Neural cell (in vitro differentiated cells): ENCODE data around the gene PLD1. TPM values are rescaled to one million over a fixed set of nuclear protein-coding genes. Genes with fewer than 3 reads are reported as not detected.

Experiments
- H2AFZ ChIP-seq: fragments of 200-600, 300-800 bp; sonication (generic), shearing (Covaris generic); 2 replicates; pipeline ENCODE4 v1.6.0; 2014; ENCODE audit warnings: low read depth, mild to moderate bottlenecking, antibody characterized with exemption, low read length, moderate library complexity
- H3F3A ChIP-seq: fragments of 200-600 bp; shearing (Covaris generic); 2 replicates; pipeline ENCODE4 v1.6.1; 2016; ENCODE audit warnings: mild to moderate bottlenecking, moderate library complexity, mixed read lengths, antibody characterized with exemption, low read length; ENCODE audit not compliant: insufficient read depth, poor library complexity, severe bottlenecking
- H3K27ac ChIP-seq: fragments of 200-600, 300-800 bp; sonication (generic), shearing (Covaris generic); 2 replicates; pipeline ENCODE4 v1.5.1; 2014; ENCODE audit warnings: mild to moderate bottlenecking, low read length, moderate library complexity
- H3K27me3 ChIP-seq: fragments of 300-800, 200-600 bp; sonication (generic), shearing (Covaris generic); 2 replicates; pipeline ENCODE4 v1.6.0; 2014; ENCODE audit warnings: mild to moderate bottlenecking, low read depth, low read length, moderate library complexity; ENCODE audit not compliant: insufficient read depth
- H3K36me3 ChIP-seq: fragments of 300-800, 200-600 bp; sonication (generic), shearing (Covaris generic); 2 replicates; pipeline ENCODE4 v1.5.1; 2014; ENCODE audit warnings: mild to moderate bottlenecking, antibody characterized with exemption, low read length, moderate library complexity; ENCODE audit not compliant: insufficient read depth
- H3K4me2 ChIP-seq: fragments of 300-800, 200-600 bp; sonication (generic), shearing (Covaris generic); 2 replicates; pipeline ENCODE4 v1.6.0; 2014; ENCODE audit warnings: mild to moderate bottlenecking, low read length
- H3K4me3 ChIP-seq: fragments of 300-800, 200-600 bp; sonication (generic), shearing (Covaris generic); 2 replicates; pipeline ENCODE4 v1.5.1; 2014; ENCODE audit warnings: mild to moderate bottlenecking, low read length, moderate library complexity
- H3K79me2 ChIP-seq: fragments of 200-600 bp; shearing (Covaris generic); replicated peaks from 2 replicates; pipeline ENCODE4 v1.6.0; 2014; ENCODE audit warnings: mild to moderate bottlenecking, low read length, moderate library complexity; ENCODE audit not compliant: insufficient read depth
- H3K9ac ChIP-seq: fragments of 300-800, 200-600 bp; sonication (generic), shearing (Covaris generic); 2 replicates; pipeline ENCODE4 v1.6.1; 2016; ENCODE audit warnings: mild to moderate bottlenecking, low read length, mixed read lengths
- H3K9me2 ChIP-seq: fragments of 200-600 bp; shearing (Covaris generic); 2 replicates; pipeline ENCODE4 v1.6.1; 2016; ENCODE audit warnings: mild to moderate bottlenecking, low read length, mixed read lengths; ENCODE audit not compliant: insufficient read depth
- H3K9me3 ChIP-seq: fragments of 200-600, 300-800 bp; sonication (generic), shearing (Covaris generic); 2 replicates; pipeline ENCODE4 v1.6.1; 2016; ENCODE audit warnings: mild to moderate bottlenecking, mixed run types, low read length, moderate library complexity, mixed read lengths
- H4K20me1 ChIP-seq: fragments of 200-600 bp; shearing (Covaris generic); 2 replicates; pipeline ENCODE4 v1.6.1; 2016; ENCODE audit warnings: mild to moderate bottlenecking, mixed run types; ENCODE audit not compliant: insufficient read depth
- CTCF ChIP-seq: fragments of 450-650 bp; IDR thresholded peaks from 2 replicates; pipeline ENCODE4 v1.5.1; 2014; ENCODE audit warnings: antibody characterized with exemption, mild to moderate bottlenecking, moderate library complexity; ENCODE audit not compliant: poor library complexity, severe bottlenecking
- EP300 ChIP-seq: fragments of 450-650 bp; conservative IDR thresholded peaks from 2 replicates; pipeline ENCODE4 v1.6.1; 2014; ENCODE audit warnings: antibody characterized with exemption, mild to moderate bottlenecking, moderate library complexity; ENCODE audit not compliant: poor library complexity, severe bottlenecking
- EZH2 ChIP-seq: fragments of 200-600, 300-800 bp; shearing (Covaris generic), sonication (generic); IDR thresholded peaks from 2 replicates; pipeline ENCODE4 v1.6.1; 2014; ENCODE audit warnings: antibody characterized with exemption, low read length, borderline replicate concordance, mild to moderate bottlenecking; ENCODE audit not compliant: insufficient read depth, poor library complexity, severe bottlenecking
- MXI1 ChIP-seq: fragments of 450-650 bp; conservative IDR thresholded peaks from 2 replicates; pipeline ENCODE4 v1.6.1; 2014; ENCODE audit warnings: antibody characterized with exemption, mild to moderate bottlenecking; ENCODE audit not compliant: poor library complexity, severe bottlenecking
- POLR2AphosphoS5 ChIP-seq: IDR thresholded peaks from 2 replicates; pipeline ENCODE4 v1.6.1; 2012
- RAD21 ChIP-seq: fragments of 450-650 bp; conservative IDR thresholded peaks from 2 replicates; pipeline ENCODE4 v1.6.1; 2014; ENCODE audit warnings: antibody characterized with exemption, mild to moderate bottlenecking, moderate library complexity
- REST ChIP-seq: IDR thresholded peaks from 2 replicates; pipeline ENCODE4 v1.6.1; 2012; ENCODE audit warnings: borderline replicate concordance
- SMC3 ChIP-seq: fragments of 450-650 bp; conservative IDR thresholded peaks from 2 replicates; pipeline ENCODE4 v1.6.1; 2014; ENCODE audit warnings: antibody characterized with exemption, mild to moderate bottlenecking, moderate library complexity; ENCODE audit not compliant: poor library complexity
- TAF1 ChIP-seq: IDR thresholded peaks from 2 replicates; pipeline ENCODE4 v1.6.1; 2012; ENCODE audit warnings: low read depth
- polyA plus RNA-seq: library from polyadenylated mRNA; depleted of rRNA; stranded (reverse); fragments of >200 nt; gene quantifications from 2 replicates; pipeline ENCODE4 v1.2.3, GENCODE V29; 2014

PLD1 gene
- polyA plus RNA-seq, 1 donor from 2014 or later, result 0.06 TPM

GRCh38 chr3:171653701-171654100 is 156.6 kb downstream of the PLD1 start:
- H3K9me3 ChIP-seq, result no peaks in the 10 kb centered on the region
- no peaks in the 10 kb centered on the region for H3F3A ChIP-seq
- H2AFZ ChIP-seq, result no peak overlapping the region
- H3K79me2 ChIP-seq, result no peaks in the 10 kb centered on the region
- H3K27ac ChIP-seq, result no peak overlapping the region
- no peak overlapping the region for H3K4me3 ChIP-seq
- H3K9me2 ChIP-seq, result no peaks in the 10 kb centered on the region
- H3K27me3 ChIP-seq, result no peaks in the 10 kb centered on the region
- no peak overlapping the region for H3K4me2 ChIP-seq
- TF ChIP-seq REST, result no peak
- no peak for TF ChIP-seq CTCF
- H3K36me3 ChIP-seq, result no peaks in the 10 kb centered on the region
- H4K20me1 ChIP-seq, result no peaks in the 10 kb centered on the region
- H3K9ac ChIP-seq, result no peak overlapping the region

GRCh38 chr3:171652932-171653331 is 157.4 kb downstream of the PLD1 start:
- no peaks in the 10 kb centered on the region for H3K79me2 ChIP-seq
- no peaks in the 10 kb centered on the region for H3K9me2 ChIP-seq
- TF ChIP-seq EP300 (no peak), POLR2AphosphoS5 (no peak), RAD21 (no peak), CTCF (no peak), SMC3 (no peak), EZH2 (no peak), REST (no peak), MXI1 (no peak), TAF1 (no peak)
- no peaks in the 10 kb centered on the region for H3K36me3 ChIP-seq
- H4K20me1 ChIP-seq, result no peaks in the 10 kb centered on the region
- H3K4me3 ChIP-seq, result no peak overlapping the region
- H3K9me3 ChIP-seq, result no peaks in the 10 kb centered on the region
- H3K27me3 ChIP-seq, result no peaks in the 10 kb centered on the region
- H3K27ac ChIP-seq, result no peak overlapping the region
- no peaks in the 10 kb centered on the region for H3F3A ChIP-seq
- H2AFZ ChIP-seq, result no peak overlapping the region
- H3K9ac ChIP-seq, result no peak overlapping the region
- H3K4me2 ChIP-seq, result no peak overlapping the region
